ENCODE results near the gene USH2A. TPM values are rescaled to one million over a fixed set of nuclear protein-coding genes. Genes with fewer than 3 reads are reported as not detected.

Gene USH2A
- polyA plus RNA-seq, 2 of the 4 experiments (the other 2 are of a cell fraction), result not detected

- TF ChIP-seq KDM5A (IDR thresholded peaks at IDR 0.05), result no peak
- no peak for TF ChIP-seq ZNF302 (CRISPR knock-in tag; IDR thresholded peaks at IDR 0.05)
- no peak for TF ChIP-seq USF2 (IDR thresholded peaks at IDR 0.05)
- TF ChIP-seq RCOR1 (IDR thresholded peaks at IDR 0.05; ENCODE audit: low read depth, low read length), result no peak
- no peak for TF ChIP-seq BCL3 (IDR thresholded peaks at IDR 0.05)
- Histone ChIP-seq H3K27ac (no peak overlapping the region), H3K4me1 (no peaks in the 10 kb centered on the region), H3K9me3 (no peaks in the 10 kb centered on the region; the same call in 2 of the 3 replicates), H3K4me3 (no peak overlapping the region), H3K4me2 (no peak overlapping the region)
- WGBS (ENCODE audit: missing lambda C conversion rate), result 35% methylated on average over 7 of the region's 7 CpGs
- ATAC-seq (no peak), DNase-seq (ENCODE audit: low read depth in 1 of 2, low spot score in 1 of 2) (no peak), FAIRE-seq (no peak)
- ChIA-PET POLR2A (no interaction called here), CTCF (no interaction called here)
Observed at GRCh38 chr1:216325336-216325735, 97.9 kb downstream of the USH2A start.

- ATAC-seq (no peak), DNase-seq (ENCODE audit: low read depth in 1 of 2, low spot score in 1 of 2) (no peak), FAIRE-seq (no peak)
- POLR2A ChIA-PET, result no interaction called here
- 2% methylated on average over 6 of the region's 6 CpGs for WGBS (ENCODE audit: missing lambda C conversion rate)
- CTCF ChIA-PET, result no interaction called here
- Histone ChIP-seq H3K4me2 (no peak overlapping the region), H3K9me3 (no peaks in the 10 kb centered on the region; the same call in 2 of the 3 replicates), H3K27ac (no peak overlapping the region), H3K4me1 (no peaks in the 10 kb centered on the region), H3K4me3 (no peak overlapping the region)
- TF ChIP-seq TFCP2L1 (CRISPR knock-in tag; IDR thresholded peaks at IDR 0.05) (no peak), MAX (IDR thresholded peaks at IDR 0.05) (no peak), EP300 (IDR thresholded peaks at IDR 0.05) (no peak), POLR2A (IDR thresholded peaks at IDR 0.05; ENCODE audit: low read length) (no peak), ATOH8 (CRISPR knock-in tag; IDR thresholded peaks at IDR 0.05; ENCODE audit: low read depth) (no peak), BCL3 (IDR thresholded peaks at IDR 0.05) (no peak), KDM1A (IDR thresholded peaks at IDR 0.05; ENCODE audit: low read depth) (no peak), CHD4 (IDR thresholded peaks at IDR 0.05; ENCODE audit: borderline replicate concordance) (no peak), NPAS2 (CRISPR knock-in tag; IDR thresholded peaks at IDR 0.05; ENCODE audit: borderline replicate concordance) (no peak), RCOR1 (IDR thresholded peaks at IDR 0.05; ENCODE audit: low read depth, low read length) (no peak), FOXS1 (CRISPR knock-in tag; IDR thresholded peaks at IDR 0.05) (no peak), HOXB13 (CRISPR knock-in tag; IDR thresholded peaks at IDR 0.05; ENCODE audit: low read depth) (no peak), CBX2 (IDR thresholded peaks at IDR 0.05; ENCODE audit: borderline replicate concordance, low read depth) (no peak), RARB (CRISPR knock-in tag; IDR thresholded peaks at IDR 0.05) (no peak), ZNF302 (CRISPR knock-in tag; IDR thresholded peaks at IDR 0.05) (no peak), RAD21 (conservative IDR thresholded peaks at IDR 0.05 in 1 of 2, IDR thresholded peaks at IDR 0.05 in 1 of 2) (no peak), PHF8 (IDR thresholded peaks at IDR 0.05; ENCODE audit: borderline replicate concordance, low read depth) (no peak), BHLHE40 (IDR thresholded peaks at IDR 0.05; ENCODE audit: low read depth, low read length) (no peak), HOXA7 (CRISPR knock-in tag; IDR thresholded peaks at IDR 0.05) (no peak), POLR2AphosphoS2 (conservative IDR thresholded peaks at IDR 0.05; ENCODE audit: low read length) (no peak)
Observed at GRCh38 chr1:216323344-216323743, 99.9 kb downstream of the USH2A start.
